DMS 273 treated with DMSO at 0.1 percent for 48 hours (cell line): ENCODE data around the gene ALPK3.

ENCODE experiments used
- DNase-seq: peaks from one replicate; lab custom pipeline; 2025; lab: John Stamatoyannopoulos, UW

ALPK3 gene

GRCh38 chr15:84846269-84846668 lies 29.1 kb downstream of the ALPK3 start:
- no peak for DNase-seq

- no peak for DNase-seq
Observed at GRCh38 chr15:84847382-84847781, 30.2 kb downstream of the ALPK3 start.

DNA sequence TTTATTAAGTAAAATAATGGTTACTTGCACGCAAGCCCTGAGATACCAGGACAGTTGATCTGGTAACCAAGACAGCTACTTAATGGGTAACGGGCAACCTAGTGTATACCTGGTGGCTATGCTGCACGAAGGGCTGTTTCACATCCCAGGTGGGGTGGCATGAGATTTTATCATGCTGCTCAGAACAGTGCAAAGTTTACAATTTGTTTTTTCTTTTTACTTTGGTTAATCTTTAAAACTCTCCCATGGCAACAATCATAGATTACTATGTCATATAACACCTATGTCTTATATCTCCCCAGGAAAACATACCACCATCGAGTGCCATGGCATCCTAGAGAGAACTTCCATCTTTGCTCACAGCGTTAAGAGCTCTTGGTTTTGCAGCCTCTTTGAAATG lies 35.1 kb downstream of the ALPK3 start:
- no peak for DNase-seq

DNA sequence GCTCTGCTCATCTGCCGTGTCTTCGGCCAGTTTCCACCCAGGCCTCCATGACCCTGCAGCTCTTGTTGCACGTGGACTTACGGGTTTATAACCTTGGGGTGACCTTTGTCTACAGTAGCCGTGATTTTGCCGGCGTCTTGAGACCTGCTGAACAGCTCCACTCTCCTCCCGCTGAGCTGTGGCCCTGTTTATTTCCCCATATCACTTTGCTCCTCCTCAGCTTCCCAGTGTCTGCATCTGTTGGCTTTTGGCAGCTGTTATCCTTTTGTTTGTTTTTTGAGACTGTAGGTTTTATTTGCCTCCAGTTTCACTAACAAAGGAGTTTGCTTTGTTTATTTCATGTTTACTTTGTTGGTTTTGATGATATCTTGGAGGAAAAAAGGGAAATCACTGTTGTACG lies 38.0 kb downstream of the ALPK3 start:
- no peak for DNase-seq

DNA sequence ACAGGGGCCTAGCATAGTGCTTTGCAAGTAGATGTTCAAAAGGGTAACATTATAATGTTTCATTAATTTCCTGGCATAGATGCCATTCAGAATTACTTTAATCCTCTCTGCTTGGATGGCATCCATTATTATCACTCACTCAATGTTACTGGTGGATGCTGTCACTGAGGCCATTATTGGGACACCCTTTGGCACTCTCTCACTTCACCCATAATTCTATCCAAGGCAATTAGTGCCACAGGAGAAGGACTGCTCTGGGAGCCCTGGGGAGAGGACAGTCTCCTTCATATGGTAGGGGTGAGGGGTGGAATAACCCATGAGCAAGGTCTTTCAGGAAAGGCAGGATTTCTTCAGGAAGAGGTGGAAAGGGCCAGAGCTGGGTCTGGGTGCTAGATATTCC lies 38.6 kb downstream of the ALPK3 start:
- no peak for DNase-seq

- no peak for DNase-seq
Observed at GRCh38 chr15:84856731-84857417, 39.7 kb downstream of the ALPK3 start.

- DNase-seq = no peak
Observed at GRCh38 chr15:84857418-84858004, 40.4 kb downstream of the ALPK3 start.

DNA sequence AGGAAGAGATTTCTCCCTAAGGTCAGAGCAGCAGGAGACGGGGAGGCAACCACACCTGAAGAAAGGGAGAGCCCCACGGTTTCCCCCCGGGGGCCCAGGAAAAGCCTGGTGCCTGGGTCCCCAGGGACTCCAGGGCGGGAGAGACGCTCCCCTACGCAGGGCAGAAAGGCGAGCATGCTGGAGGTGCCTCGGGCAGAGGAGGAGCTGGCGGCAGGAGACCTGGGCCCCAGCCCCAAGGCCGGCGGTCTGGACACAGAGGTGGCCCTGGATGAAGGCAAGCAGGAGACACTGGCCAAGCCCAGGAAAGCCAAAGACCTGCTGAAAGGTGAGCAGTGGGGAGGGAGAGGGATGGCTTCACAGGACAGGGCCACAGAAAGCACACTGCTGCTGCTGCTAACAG lies 41.1 kb downstream of the ALPK3 start:
- DNase-seq = no peak

- DNase-seq = no peak
Observed at GRCh38 chr15:84859144-84859543, 42.0 kb downstream of the ALPK3 start.

- no peak for DNase-seq
Observed at GRCh38 chr15:84859651-84860050, 42.5 kb downstream of the ALPK3 start.

- no peak for DNase-seq
Observed at GRCh38 chr15:84861781-84862180, 44.6 kb downstream of the ALPK3 start.

GRCh38 chr15:84862214-84862975 lies 45.2 kb downstream of the ALPK3 start:
- DNase-seq = no peak

- no peak for DNase-seq
Observed at GRCh38 chr15:84863565-84864443, 46.6 kb downstream of the ALPK3 start.

DNA sequence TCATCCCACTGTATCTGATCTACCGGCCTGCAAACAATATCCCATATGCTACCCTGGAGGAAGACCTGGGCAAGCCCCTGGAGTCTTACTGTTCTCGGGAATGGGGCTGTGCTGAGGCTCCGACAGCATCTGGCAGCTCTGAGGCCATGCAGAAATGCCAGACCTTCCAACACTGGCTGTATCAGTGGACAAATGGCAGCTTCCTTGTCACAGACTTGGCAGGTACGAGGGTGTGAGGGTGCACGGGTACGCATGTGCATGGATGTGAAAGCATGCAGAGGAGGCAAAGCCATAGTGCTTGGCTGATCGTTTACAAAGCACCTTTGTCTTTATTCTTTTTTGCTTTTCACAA lies 47.3 kb downstream of the ALPK3 start:
- no peak for DNase-seq

- no peak for DNase-seq
Observed at GRCh38 chr15:84865074-84865569, 48.0 kb downstream of the ALPK3 start.

- DNase-seq = no peak
Observed at GRCh38 chr15:84868037-84868880, 51.1 kb downstream of the ALPK3 start.

- no peak for DNase-seq
Observed at GRCh38 chr15:84869510-84869909, 52.4 kb downstream of the ALPK3 start.

DNA sequence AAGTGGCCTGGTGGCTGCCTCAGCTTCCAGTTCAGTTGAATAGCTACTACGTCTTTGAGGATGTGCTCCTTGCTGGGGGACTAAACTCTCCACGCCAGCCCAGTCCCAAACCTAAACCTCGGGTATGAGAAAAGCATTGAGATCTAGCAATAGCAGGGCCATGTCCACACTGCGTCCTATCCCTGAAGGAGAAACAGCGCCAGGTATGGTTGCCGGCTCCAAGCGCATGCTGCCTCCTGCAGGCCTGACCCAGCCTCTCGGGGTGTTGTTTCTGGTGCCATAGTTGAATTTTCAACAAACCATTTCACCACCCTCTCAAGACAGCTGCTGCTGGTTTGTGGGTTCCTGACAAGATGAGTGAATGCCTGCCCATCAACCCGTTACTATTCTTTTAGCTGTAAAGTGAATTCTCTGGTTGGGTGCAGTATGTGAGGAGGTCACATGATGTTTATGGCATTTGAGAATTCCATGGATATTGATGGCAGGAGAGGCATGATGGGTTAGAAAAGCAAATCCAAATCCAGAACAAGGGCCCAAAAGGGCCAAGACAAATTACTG lies 54.4 kb downstream of the ALPK3 start:
- no peak for DNase-seq

- no peak for DNase-seq
Observed at GRCh38 chr15:84872009-84872910, 55.1 kb downstream of the ALPK3 start.

- no peak for DNase-seq
Observed at GRCh38 chr15:84873997-84874396, 56.8 kb downstream of the ALPK3 start.
